SK-N-SH (cell line): ENCODE results near the gene PEAK1. TPM values are rescaled to one million over a fixed set of nuclear protein-coding genes. Genes with fewer than 3 reads are reported as not detected.
A peak's percentile ranks its signal among the peaks of the same experiment; 100 is the strongest.

Source experiments
- CTCF ChIA-PET: fragments of 300-600, 350-600 bp; formaldehyde crosslinking; extraction: SDS; loops from one replicate; lab custom pipeline; 2021; lab: Yijun Ruan, JAX
- POLR2A ChIA-PET: fragments of 350-600 bp; sonication (Branson Sonifier 250); formaldehyde crosslinking; extraction: SDS; loops from one replicate; lab custom pipeline; 2020; ENCODE audit warnings: antibody characterized with exemption, inconsistent platforms; lab: Yijun Ruan, JAX
- DNase-seq: peaks from one replicate; pipeline ENCODE4 v3.0.0; 2012
- H2AFZ ChIP-seq: fragments of 200-600 bp; sonication (generic); 2 replicates; pipeline ENCODE4 v1.8.1; 2016; ENCODE audit warnings: antibody characterized with exemption, mild to moderate bottlenecking, low read depth
- H3F3A ChIP-seq: fragments of 200-600 bp; sonication (generic); replicated peaks from 2 replicates; pipeline ENCODE3; 2016; ENCODE audit warnings: antibody characterized with exemption, mild to moderate bottlenecking; ENCODE audit not compliant: insufficient read depth
- H3K27ac ChIP-seq, 2 experiments: fragments of 200-500 bp in 1 of 2; fragments of 200-600 bp in 1 of 2; sonication (Bioruptor generic) in 1 of 2; sonication (generic), shearing (Covaris generic) in 1 of 2; 2 replicates each; pipeline versions ENCODE4 v1.5.1 to v1.6.1; 2014 to 2016; ENCODE audit warnings: low read depth in 2 of 2, inconsistent platforms in 1 of 2, low read length in 1 of 2, mild to moderate bottlenecking in 1 of 2, mixed read lengths in 1 of 2
- H3K27me3 ChIP-seq: fragments of 200-600 bp; sonication (generic), shearing (Covaris generic); 2 replicates; pipeline ENCODE4 v1.6.1; 2016; ENCODE audit warnings: mixed run types; ENCODE audit not compliant: insufficient read depth
- H3K36me3 ChIP-seq, 2 experiments: fragments of 200-500 bp in 1 of 2; fragments of 200-600 bp in 1 of 2; sonication (Bioruptor generic) in 1 of 2; sonication (generic) in 1 of 2; replicated peaks in 1 of 2; 2 replicates each; pipeline versions ENCODE3 to v1.5.1; 2014 to 2016; ENCODE audit warnings: low read length in 1 of 2, mild to moderate bottlenecking in 1 of 2; ENCODE audit not compliant: insufficient read depth in 2 of 2, control insufficient read depth in 1 of 2
- H3K4me1 ChIP-seq, 2 experiments: fragments of 200-500 bp in 1 of 2; fragments of 200-600 bp in 1 of 2; sonication (Bioruptor generic) in 1 of 2; sonication (generic), shearing (Covaris generic) in 1 of 2; 2 replicates each; pipeline versions ENCODE4 v1.5.1 to v1.6.1; 2014 to 2016; ENCODE audit warnings: low read depth in 1 of 2, low read length in 1 of 2, mixed run types in 1 of 2; ENCODE audit not compliant: insufficient read depth in 2 of 2, control insufficient read depth in 1 of 2
- H3K4me2 ChIP-seq: fragments of 200-600 bp; sonication (generic), shearing (Covaris generic); 2 replicates; pipeline ENCODE4 v1.6.1; 2017; ENCODE audit warnings: mixed run types
- H3K4me3 ChIP-seq, 2 experiments: fragments of 200-500 bp in 1 of 2; fragments of 200-600 bp in 1 of 2; sonication (Bioruptor generic) in 1 of 2; sonication (generic), shearing (Covaris generic) in 1 of 2; 2 replicates each; pipeline versions ENCODE4 v1.5.1 to v1.8.1; 2014 to 2016; ENCODE audit warnings: low read depth in 2 of 2, inconsistent platforms in 1 of 2, low read length in 1 of 2, mild to moderate bottlenecking in 1 of 2, mixed read lengths in 1 of 2, moderate library complexity in 1 of 2
- H3K79me2 ChIP-seq: fragments of 200-600 bp; sonication (generic); 2 replicates; pipeline ENCODE4 v1.8.1; 2017; ENCODE audit warnings: mild to moderate bottlenecking; ENCODE audit not compliant: insufficient read depth
- H3K9ac ChIP-seq: fragments of 200-600 bp; sonication (generic); 2 replicates; pipeline ENCODE4 v1.6.1; 2017; ENCODE audit warnings: mixed run types
- H3K9me2 ChIP-seq: fragments of 200-600 bp; sonication (generic); 2 replicates; pipeline ENCODE4 v1.6.1; 2017; ENCODE audit warnings: mixed run types
- H3K9me3 ChIP-seq: fragments of 200-600 bp; sonication (generic); 2 replicates; pipeline ENCODE4 v1.6.1; 2017; ENCODE audit warnings: mixed run types, mild to moderate bottlenecking, moderate library complexity
- H4K20me1 ChIP-seq: fragments of 200-600 bp; sonication (generic); 2 replicates; pipeline ENCODE4 v1.6.1; 2017; ENCODE audit warnings: mild to moderate bottlenecking, mixed run types; ENCODE audit not compliant: insufficient read depth
- FOSL2 ChIP-seq: IDR thresholded peaks from 2 replicates; pipeline ENCODE4 v1.4.0; 2012; ENCODE audit warnings: low read depth, mild to moderate bottlenecking, moderate library complexity, borderline replicate concordance
- FOXJ3 ChIP-seq: sonication (generic); formaldehyde crosslinking; IDR thresholded peaks from 2 replicates; pipeline ENCODE4 v1.5.1; 2020; ENCODE audit warnings: mild to moderate bottlenecking, missing genetic modification reagents
- GATA2 ChIP-seq: sonication (generic); formaldehyde crosslinking; IDR thresholded peaks from 2 replicates; pipeline ENCODE4 v1.5.0; 2020; ENCODE audit warnings: mild to moderate bottlenecking, missing genetic modification reagents
- JUND ChIP-seq: IDR thresholded peaks from 2 replicates; pipeline ENCODE4 v1.4.0; 2012
- MAX ChIP-seq: IDR thresholded peaks from 2 replicates; pipeline ENCODE4 v1.4.0; 2012; ENCODE audit warnings: low read depth
- MEF2A ChIP-seq: IDR thresholded peaks from 2 replicates; pipeline ENCODE4 v1.4.0; 2012; ENCODE audit warnings: low read depth, borderline replicate concordance
- NRF1 ChIP-seq: IDR thresholded peaks from 2 replicates; pipeline ENCODE4 v1.6.1; 2012; ENCODE audit warnings: low read depth, mild to moderate bottlenecking, low read length
- PBX3 ChIP-seq: IDR thresholded peaks from 2 replicates; pipeline ENCODE4; 2012
- POLR2AphosphoS5 ChIP-seq: IDR thresholded peaks from 2 replicates; pipeline ENCODE4 v1.6.1; 2012; ENCODE audit warnings: low read depth, low read length
- RAD21 ChIP-seq: IDR thresholded peaks from 2 replicates; pipeline ENCODE4 v1.6.1; 2012; ENCODE audit warnings: mild to moderate bottlenecking, low read length
- RFX5 ChIP-seq: IDR thresholded peaks from 2 replicates; pipeline ENCODE4 v1.6.1; 2012; ENCODE audit warnings: mild to moderate bottlenecking, improper control_type of control experiment, low read length
- RXRA ChIP-seq: IDR thresholded peaks from 2 replicates; pipeline ENCODE4 v1.4.0; 2012; ENCODE audit warnings: low read depth, mild to moderate bottlenecking, borderline replicate concordance
- TCF12 ChIP-seq: IDR thresholded peaks from 2 replicates; pipeline ENCODE4 v1.4.0; 2012
- WGBS: methylation state at CpG from one replicate; pipeline ENCODE4 v1.1.6; 2017; ENCODE audit warnings: low lambda C conversion rate; 5-methylcytosine and 5-hydroxymethylcytosine counted together
- polyA plus RNA-seq, 3 experiments: library from polyadenylated mRNA; depleted of rRNA; stranded (reverse); fragments of >200 nt; gene quantifications; 2 replicates each; pipeline ENCODE4 v1.2.3, GENCODE V29; 2012

The PEAK1 gene
- polyA plus RNA-seq, 1 of the 3 experiments (the other 2 are of a cell fraction): 9.0 TPM

- Histone ChIP-seq H2AFZ (no peak overlapping the region), H3K9me3 (no peaks in the 10 kb centered on the region), H3K36me3 (no peaks in the 10 kb centered on the region), H3K79me2 (peaks cover 56% of the 10 kb centered on the region), H3K4me3 (no peak overlapping the region), H4K20me1 (no peaks in the 10 kb centered on the region), H3K4me2 (no peak overlapping the region), H3K27ac (peak overlapping the region; percentile 63 to 92; a peak in 3 of 4 replicates), H3F3A (no peaks in the 10 kb centered on the region), H3K27me3 (no peaks in the 10 kb centered on the region), H3K9me2 (no peaks in the 10 kb centered on the region), H3K4me1 (peaks cover 6 to 12% of the 10 kb centered on the region in 2 experiments; a peak in 3 of 4 replicates), H3K9ac (no peak overlapping the region)
- no peak for DNase-seq
- ChIA-PET CTCF (no interaction called here), POLR2A (no interaction called here)
- 85% methylated on average over 8 of the region's 8 CpGs for WGBS
- no peak for TF ChIP-seq POLR2AphosphoS5
- TF ChIP-seq MAX: no peak
- TF ChIP-seq RAD21: no peak
- no peak for TF ChIP-seq NRF1
- TF ChIP-seq FOSL2: 0 out of 2 replicates have a peak, but pooled peaks have one; percentile 12
- no peak for TF ChIP-seq RFX5
- no peak for TF ChIP-seq PBX3
Observed at GRCh38 chr15:77311618-77312398, 108.1 kb downstream of the PEAK1 start.

DNA sequence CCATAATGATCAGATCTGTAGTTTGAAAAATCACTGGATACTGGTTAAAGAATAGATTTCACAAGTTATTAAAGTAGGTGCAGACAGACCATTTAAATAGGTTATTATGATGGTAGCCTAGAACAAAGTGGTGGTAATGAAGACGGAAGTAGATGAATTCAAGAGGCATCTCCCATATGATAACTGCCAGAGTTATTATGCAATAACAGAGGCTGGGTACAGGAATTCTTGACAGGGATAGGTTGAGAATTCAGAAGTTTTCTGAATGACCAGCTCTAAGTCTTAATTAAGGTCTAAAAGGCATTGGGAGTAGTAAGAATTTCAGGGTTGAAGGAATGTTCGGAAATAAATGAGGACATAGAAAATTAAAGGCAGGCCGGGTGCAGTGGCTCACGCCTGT is 108.9 kb downstream of the PEAK1 start:
- H3K4me2 ChIP-seq: no peak overlapping the region
- DNase-seq: no peak
- H2AFZ ChIP-seq: no peak overlapping the region
- H3K9ac ChIP-seq: no peak overlapping the region
- no peaks in the 10 kb centered on the region for H4K20me1 ChIP-seq
- 95% methylated on average over 4 of the region's 4 CpGs for WGBS
- no peaks in the 10 kb centered on the region for H3F3A ChIP-seq
- H3K4me1 ChIP-seq: peaks cover 6 to 20% of the 10 kb centered on the region in 2 experiments; a peak in 3 of 4 replicates
- H3K36me3 ChIP-seq: no peaks in the 10 kb centered on the region
- no peaks in the 10 kb centered on the region for H3K9me3 ChIP-seq
- ChIA-PET CTCF (no interaction called here), POLR2A (no interaction called here)
- H3K27ac ChIP-seq: no peak overlapping the region
- peaks cover 56% of the 10 kb centered on the region for H3K79me2 ChIP-seq
- no peak for TF ChIP-seq GATA2 (CRISPR knock-in tag)
- TF ChIP-seq JUND: no peak
- TF ChIP-seq MEF2A: no peak
- no peak for TF ChIP-seq TCF12
- TF ChIP-seq FOSL2: no peak
- no peak for TF ChIP-seq FOXJ3 (CRISPR knock-in tag)
- TF ChIP-seq RXRA: no peak
- no peaks in the 10 kb centered on the region for H3K27me3 ChIP-seq
- H3K4me3 ChIP-seq: no peak overlapping the region
- no peaks in the 10 kb centered on the region for H3K9me2 ChIP-seq
